SIG-M5 treated with dmso at 0.1 percent for 504 hours (cell line): ENCODE results near the gene COMMD2.
A peak's percentile ranks its signal among the peaks of the same experiment; 100 is the strongest.

Experiments
- DNase-seq: peaks from one replicate; lab custom pipeline; 2025; ENCODE audit not compliant: unreplicated experiment; lab: John Stamatoyannopoulos, UW

Gene COMMD2

DNA sequence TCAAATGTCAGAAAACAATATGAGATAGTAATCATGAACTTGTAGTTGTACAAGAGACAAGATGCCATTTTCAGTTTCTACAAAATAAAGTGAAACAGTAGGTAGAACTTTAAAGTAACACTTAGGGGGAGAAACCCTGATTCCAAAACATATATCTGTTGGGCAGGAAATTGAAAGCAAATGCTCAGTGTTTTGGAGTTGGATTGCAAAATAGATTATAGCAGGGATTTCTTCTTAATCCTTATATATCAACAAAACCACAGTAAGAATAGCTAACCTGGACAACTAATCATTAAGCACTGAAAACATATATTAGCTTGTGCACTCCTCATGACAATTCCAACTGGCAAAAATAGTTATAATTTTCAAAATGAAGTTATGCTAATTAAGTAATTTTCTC is 46.9 kb downstream of the COMMD2 start:
- DNase-seq, result no peak

DNA sequence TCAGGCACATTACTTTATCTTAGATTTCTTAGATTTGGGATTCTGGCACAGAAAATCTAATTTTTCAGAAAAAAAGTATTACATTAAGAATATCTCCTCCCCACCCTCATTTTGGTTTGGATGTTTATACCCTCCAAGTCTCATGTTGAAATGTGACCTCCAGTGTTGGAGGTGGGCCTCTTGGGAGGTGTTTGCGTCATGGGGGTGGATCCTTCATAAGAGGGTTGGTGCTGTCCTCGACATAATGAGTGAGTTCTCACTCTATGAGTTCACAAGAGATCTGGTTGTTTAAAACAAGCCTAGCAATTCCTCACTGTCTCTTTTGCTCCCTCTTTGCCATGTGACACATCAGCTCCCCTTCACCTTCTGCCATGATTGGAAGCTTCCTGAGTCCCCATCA is 48.8 kb downstream of the COMMD2 start:
- DNase-seq, result no peak

GRCh38 chr3:149702691-149703441 is 49.4 kb downstream of the COMMD2 start:
- no peak for DNase-seq

GRCh38 chr3:149701977-149702350 is 50.3 kb downstream of the COMMD2 start:
- DNase-seq, result peak; percentile 5

DNA sequence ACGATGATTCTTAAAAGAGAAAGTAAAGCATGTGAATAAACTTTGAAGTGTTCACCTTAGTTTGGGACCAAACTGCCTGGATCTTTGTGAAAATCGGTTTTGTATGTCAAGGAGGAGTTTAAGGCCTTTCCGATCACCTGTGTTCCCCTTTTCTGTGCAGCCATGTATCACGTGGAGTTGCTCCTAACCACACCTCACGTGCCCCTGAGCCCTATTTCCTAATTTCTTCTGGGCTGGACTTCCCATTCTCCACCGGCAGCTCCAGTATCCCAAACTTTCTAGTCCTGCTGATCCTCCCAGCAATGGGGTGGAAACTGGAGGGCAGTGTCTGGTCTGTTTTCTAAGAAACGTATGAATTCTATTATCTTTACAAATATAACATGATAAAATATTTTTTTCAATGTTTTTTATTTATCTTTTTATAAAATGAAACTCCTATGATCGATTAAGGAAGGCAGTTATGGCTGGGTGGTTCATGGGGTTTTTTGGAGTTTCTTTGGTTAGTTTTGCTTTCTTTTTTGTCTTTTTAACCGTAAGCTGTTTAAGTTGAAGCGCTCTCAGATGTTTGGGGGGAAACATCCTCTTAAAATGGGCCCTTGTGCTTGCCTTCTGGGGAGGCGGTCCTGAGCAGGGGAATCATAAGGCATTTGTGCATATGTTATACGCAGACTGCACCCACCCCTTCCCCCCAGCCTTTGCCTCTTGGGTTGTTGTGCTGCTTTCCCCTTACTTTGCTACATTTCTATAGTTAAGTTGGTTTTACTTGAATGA is 50.9 kb downstream of the COMMD2 start:
- DNase-seq, result no peak
